Right renal cortex interstitium (tissue), 3 donors: ENCODE results near the gene FGF12. TPM values are rescaled to one million over a fixed set of nuclear protein-coding genes. Genes with fewer than 3 reads are reported as not detected.
A peak's percentile ranks its signal among the peaks of the same experiment; 100 is the strongest.

Source experiments
- DNase-seq, 3 donors: peaks; one replicate each; pipeline ENCODE4 v3.0.0-alpha.2; 2013; ENCODE audit warnings: low read depth in 3 of 3, low spot score in 2 of 3
- polyA plus RNA-seq, 3 donors: library from polyadenylated mRNA; unstranded; fragments of 120-200 nt; gene quantifications; one replicate each; pipeline ENCODE4 v1.2.1, GENCODE V29; 2013; ENCODE audit not compliant: insufficient read length in 3 of 3

FGF12 gene
- polyA plus RNA-seq, 3 donors: 7.5 to 9.8 (median 8.6) TPM

DNA sequence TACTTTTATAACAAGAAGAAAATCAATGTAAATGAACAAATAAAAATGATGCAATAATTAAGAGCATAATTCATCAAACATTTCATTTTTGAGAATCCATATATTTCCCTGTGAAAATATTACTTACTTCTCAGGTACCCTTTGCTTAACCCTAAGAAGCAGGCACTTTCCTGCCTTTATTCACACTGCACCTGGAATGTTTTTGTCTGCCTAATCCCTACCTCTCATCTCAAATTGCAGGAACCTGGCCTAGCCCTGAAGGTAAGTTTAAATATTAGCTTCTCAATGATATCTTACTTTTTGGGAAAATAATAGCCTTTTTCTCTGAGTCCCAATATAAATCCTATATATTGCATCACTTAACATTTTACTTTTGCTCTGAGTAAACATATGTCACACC is 559.1 kb downstream of the FGF12 start:
- DNase-seq: no peak

DNA sequence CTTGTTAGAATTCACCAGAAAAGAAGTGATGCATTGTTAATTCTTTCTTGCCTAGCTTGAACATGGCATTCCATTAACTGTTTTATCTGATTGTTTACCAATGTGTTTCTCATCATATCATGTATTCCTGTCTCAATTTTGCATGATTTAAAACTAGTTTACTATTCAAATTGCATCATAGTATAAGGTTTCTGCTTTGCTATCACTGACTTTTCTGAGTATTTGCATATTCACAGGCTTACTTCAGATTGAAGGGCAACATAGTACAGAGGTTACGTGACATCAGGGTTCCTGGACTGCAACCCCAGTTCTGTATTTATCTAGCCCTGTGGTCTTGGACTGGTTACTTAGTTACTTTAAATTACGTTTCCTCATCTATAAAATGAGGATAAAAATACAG is 561.8 kb downstream of the FGF12 start:
- no peak for DNase-seq

DNA sequence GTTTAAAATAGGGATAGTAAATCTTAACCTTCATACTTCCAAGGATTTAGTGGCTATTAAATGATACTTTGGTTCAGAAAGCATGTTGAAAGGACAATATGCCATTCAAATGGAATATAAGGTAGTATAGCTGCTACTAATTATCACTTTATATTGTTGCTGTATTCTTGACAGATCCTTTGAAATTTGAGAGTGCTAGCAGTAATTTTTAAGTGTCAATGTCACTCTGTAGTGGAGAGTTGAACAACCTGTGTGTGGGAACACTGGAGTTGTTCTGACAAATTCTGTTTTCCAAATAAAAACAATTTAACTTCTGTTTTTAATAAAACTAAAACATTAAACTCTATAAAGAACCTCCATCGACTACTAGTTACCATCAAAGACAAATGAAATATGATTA is 565.7 kb downstream of the FGF12 start:
- peak in 1 of 3 donors; percentile 27 for DNase-seq

DNA sequence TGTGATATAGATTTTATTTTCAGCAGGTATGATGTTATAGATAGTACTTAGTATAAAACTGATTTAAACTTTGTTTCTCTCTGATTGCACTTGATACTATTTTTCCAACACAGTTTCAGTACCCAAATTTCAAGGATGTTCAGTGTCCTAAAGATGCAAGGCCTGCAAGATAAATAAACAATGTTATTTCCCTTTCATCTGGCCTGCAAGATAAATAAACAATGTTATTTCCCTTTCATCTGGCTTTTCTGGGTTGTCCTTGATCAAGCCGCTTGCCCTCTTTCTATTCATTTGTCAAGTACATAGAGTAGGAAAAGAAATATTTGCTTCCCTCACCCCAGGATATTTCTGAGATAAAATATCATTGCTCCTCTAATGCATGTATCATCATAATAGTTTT is 571.0 kb downstream of the FGF12 start:
- no peak for DNase-seq

DNA sequence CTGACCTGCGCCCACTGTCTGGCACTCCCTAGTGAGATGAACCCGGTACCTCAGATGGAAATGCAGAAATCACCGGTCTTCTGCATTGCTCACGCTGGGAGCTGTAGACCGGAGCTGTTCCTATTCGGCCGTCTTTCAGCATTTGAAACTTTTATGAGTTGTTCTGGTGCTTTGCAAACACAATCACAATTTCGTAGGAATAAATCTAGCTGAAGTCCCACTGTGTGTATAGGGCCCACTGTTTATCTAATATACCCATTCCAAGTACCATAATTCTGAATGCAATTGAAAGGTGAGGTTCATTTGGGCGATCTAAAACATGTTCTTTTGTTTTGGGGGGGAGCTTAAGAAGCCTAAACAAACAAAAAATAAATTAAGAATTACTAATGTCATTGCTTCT is 572.1 kb downstream of the FGF12 start:
- no peak for DNase-seq

DNA sequence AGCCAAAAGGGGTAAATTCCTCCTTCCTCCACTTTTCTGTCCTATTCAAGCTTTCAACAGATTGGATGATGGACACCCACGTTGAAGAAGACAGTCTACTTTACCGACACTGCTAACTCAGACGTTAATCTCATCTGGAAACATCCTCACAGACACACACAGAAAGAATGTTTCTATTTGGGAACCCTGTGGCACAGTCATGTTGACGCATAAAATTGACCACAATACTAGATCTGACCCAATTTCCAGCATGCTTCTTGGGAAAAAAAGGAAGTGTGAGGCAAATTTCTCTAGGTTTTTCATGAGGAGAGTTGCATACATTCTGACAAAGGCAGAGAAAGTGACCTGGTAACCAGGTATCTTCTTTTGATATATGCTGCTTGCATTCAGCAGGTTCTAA is 594.1 kb downstream of the FGF12 start:
- DNase-seq: no peak

DNA sequence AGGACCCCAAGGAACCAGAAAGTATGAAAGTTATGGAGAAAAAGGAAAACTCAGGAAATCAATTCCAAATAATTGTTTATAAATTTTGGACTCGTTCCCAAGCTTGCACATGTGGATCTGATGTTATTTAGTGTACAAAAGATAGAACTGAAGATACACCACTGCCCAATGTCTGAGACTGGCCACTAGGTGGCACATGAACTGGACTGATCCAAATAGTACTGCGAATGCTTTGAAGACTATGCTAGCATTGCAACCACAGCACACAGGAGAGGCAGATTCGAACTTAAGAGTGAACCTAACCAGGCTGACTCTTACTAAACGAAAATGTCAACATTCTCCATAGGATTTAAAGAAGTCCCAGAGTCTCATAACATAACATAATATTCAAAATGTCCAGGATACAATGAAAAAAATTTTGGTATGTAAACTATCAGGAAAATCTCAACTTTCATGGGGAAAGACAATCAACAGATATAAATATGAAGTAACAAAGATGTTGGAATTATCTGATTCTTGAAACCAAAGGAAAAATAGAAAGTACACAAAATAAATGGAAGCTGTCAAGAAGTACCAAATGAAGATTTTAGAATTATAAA is 596.7 kb downstream of the FGF12 start:
- no peak for DNase-seq

DNA sequence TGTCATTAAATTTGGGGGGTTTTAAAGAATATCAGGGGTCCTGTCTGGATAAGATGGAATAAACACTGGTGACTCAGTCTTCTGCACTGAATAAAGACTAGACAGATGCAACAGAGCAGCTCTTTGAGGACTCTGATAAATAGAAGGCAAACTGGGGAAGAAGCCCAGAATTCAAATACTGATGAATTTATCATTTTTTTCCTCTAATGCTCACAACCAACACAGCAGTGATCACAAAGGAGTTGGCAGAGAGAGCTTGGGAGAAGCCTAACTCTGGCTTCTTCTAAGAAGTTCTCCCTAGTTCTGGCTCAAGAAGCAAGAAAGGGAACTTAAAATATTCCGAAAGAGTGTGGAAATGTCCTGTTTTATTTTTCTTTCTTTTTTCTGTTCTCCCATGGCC is 597.8 kb downstream of the FGF12 start:
- DNase-seq: no peak

DNA sequence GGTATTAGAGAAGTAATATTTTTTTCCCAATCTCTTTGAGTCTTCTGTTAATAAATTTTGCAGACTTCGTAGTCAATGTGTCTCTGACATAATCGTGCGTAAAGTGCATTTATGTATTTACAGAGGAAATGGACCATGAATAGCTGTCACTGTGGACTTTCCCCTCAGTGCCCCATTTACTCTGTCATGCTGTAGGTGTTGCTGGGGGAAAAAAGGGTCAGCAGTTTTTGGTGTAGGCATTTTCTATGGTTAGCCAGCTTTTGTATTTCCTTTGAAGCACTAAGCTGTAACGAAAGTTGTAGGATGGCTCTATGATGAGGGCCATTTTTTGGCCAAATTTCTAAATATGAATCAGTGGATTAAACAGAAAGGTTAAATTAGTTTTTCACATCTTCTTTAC is 598.4 kb downstream of the FGF12 start:
- no peak for DNase-seq

DNA sequence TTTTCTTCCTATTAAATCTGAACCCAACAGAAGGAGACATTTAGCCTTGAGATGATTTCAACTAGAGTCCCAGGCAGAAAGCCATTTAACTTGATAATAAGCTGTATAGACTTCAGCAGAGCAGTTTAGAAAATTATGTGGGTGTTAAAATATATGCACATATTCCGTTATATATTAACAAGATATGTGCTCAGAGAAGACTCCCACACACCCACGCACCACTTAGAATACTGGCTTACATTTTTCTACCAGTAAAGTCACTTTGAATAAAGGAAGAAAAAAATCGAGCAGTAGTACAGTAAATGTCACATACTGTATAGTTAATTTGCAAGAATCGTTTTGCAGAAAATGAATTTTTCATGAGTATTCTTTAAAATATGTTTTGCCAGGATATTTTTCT is 599.3 kb downstream of the FGF12 start:
- no peak for DNase-seq

DNA sequence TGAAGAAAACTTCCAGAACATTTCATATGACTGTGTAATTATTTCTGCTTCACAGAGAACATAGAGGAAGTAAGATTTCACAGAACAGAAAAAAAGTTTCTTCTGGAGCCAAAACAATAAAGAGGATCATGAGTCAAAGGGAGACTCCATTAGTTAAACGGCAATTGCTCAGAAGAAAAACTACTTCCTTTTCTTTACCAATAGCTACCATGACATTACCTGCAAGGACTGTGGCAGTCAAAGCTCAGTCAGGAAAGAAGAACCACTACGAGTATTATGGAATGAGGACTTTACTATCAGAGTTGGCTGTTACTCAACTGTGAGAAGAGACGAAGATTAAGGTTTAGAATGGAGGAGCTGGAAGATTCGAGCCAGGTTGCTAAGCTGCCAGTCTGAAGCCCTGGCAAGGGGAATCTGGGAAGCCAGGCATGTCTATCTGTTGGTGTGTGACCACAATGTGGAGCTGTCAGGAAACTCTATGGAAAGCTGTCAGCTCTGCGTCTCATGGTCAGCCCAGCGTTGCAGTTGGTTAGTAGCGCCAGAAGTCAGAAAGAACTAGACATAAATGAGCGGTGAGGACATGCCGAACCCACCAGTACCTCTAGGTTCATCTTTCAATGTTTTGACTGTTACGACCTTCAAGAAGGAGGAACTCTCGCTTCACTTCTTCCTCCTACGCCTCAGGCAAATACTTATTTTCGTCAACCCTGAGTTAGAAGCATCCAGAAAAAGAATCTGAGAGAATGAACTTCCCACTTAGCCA is 604.3 kb downstream of the FGF12 start:
- no peak for DNase-seq

DNA sequence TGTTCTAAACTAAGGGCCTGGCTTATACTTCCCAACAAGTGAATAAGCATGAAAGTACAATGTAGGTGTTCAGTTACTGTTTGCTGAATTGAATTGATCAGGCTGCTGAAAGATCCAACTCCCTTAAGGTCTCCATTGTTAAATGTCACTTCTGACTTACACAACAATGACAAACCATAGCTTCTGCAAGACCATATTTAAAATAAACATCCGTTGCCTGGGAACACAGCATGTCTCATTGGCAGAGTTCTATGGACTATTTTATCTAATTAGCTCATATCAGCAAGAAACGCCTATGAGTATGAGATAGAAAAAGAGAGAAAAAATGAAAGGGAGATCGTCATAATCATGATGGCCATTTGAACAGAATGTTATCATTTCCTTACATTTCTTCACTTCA is 605.4 kb downstream of the FGF12 start:
- DNase-seq: no peak

DNA sequence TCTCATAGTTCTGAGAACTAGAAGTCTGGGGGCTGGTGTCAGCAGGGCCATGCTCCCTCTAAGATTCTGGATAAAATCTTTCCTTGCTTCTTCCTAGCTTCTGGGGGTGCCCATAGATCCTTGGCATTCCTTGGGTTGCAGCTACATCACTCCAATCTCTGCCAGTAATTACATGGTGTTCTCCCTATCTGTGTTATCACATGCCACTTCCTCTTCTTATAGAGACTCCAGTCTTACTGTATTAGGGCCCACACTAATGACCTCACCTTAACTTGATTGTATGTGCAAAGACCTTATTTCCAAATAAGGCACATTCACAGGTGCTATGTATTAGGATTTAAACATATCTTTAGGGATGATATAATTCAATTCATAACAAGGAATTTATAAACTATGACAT is 618.5 kb downstream of the FGF12 start:
- DNase-seq: no peak

DNA sequence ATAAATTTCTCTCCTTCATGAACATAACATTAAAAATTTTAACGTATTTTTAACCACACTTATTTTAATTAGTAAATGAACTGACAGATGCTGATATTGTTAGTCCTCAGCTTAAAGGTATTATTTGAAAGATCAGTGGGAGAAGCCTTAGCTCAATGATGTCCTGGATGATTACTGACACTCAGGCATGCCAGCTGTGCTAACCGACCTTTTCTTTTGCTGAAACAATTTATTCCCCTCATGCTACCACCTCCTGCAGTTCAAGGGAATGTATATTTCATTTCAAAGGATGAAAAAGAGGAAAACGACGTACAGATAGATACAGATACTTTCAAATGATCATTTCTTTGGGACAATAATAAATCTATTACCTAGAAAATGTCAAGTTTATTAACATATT is 620.8 kb downstream of the FGF12 start:
- no peak for DNase-seq

DNA sequence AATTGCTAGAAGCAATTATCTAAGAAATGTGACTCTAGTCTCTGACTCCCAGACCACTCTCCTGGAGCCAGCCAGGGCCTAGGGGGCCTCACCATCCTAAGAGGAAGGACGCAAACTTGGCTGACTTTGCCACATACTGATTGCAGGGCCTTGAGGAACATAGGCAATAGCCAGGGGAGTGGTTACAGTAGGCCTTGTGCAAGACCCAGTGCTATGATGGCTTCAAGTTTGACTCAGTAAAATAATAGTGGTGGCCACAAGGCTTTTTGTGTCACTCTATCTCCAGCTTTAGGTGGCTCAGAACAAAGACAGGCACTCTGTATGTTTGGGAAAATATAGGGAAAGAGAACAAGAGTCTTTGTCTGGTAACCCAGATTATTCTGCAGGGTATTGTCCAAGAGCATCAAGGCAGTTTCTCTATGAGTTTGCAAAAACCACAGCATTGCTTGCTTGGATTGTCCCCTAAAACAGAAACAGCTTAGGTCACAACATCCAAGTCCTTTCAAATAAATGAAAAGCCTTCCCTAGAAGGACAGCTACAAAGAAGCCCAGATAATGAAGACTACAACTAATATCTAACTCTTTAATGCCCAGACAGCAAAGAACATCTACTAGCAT is 634.8 kb downstream of the FGF12 start:
- DNase-seq: no peak

DNA sequence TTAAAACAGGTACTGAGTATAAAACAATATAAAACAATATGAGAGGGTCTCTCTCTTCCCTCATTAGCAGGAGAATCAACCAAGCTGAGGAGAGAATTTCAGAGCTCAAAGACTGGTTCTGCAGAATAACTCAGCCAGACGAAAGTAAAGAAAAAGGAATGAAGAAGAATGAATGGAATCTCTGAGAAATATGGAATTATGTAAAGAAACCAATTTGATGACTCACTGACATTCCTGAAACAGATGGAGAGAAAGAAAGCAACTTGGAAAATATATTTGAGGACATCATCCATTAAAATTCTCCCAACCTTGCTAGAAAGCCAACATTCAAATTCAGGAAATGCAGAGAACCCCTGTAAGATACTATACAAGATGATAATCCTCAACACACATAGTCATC is 635.5 kb downstream of the FGF12 start:
- DNase-seq: no peak

DNA sequence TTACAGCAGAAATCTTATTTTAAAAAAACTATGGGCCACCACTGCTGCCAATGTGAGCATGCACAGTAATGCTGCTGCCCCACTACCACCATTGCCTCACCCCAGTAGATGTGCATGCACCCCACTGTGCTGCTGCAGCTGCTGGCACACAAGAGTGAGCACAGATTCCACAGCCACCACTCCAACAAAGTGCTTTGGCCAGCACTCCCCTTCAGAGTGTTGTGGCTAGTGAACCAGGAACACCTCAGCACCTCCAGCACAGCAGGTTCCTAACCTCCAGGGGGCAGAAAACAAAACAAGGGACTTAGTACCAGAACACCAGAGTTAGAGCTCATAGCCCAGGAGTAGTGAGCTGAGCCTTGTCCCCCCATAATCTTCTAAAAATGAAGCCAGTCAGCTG is 636.8 kb downstream of the FGF12 start:
- no peak for DNase-seq

Other genes starting within 250 kb of the FGF12 start
- 10 to 100 TPM; 16.9 to 18.3 (median 18.0) TPM for gene MB21D2, start 190.3 kb upstream of the FGF12 start, polyA plus RNA-seq